HepG2 (cell line): ENCODE data around the gene ERCC2. TPM values are rescaled to one million over a fixed set of nuclear protein-coding genes. Genes with fewer than 3 reads are reported as not detected.

Experiments
- ATAC-seq: fragments of 200-7000 bp; cut with Tn5 transposase; 3 replicates; pipeline ENCODE4 v1.9.1; 2020; ENCODE audit warnings: mild to moderate bottlenecking, moderate library complexity
- BruUV-seq: library from RNA; stranded (reverse); fragments of 400-500 nt; replicated peaks from 2 replicates; lab custom pipeline; 2021; lab: Mats Ljungman, UMichigan
- CTCF ChIA-PET: fragments of 300-600 bp; formaldehyde crosslinking; extraction: SDS; loops from one replicate; lab custom pipeline; 2021; ENCODE audit warnings: low total read pairs, inconsistent platforms, low intra/inter-chr PET ratio; lab: Yijun Ruan, JAX
- POLR2A ChIA-PET: fragments of 350-600 bp; sonication (Branson Sonifier 250); formaldehyde crosslinking; loops from one replicate; lab custom pipeline; 2020; ENCODE audit warnings: antibody characterized with exemption, inconsistent platforms; lab: Yijun Ruan, JAX
- DNase-seq: peaks from one replicate; pipeline ENCODE4 v3.0.0-alpha.2; 2015; ENCODE audit warnings: low spot score
- FAIRE-seq: peaks from 3 replicates; lab custom pipeline; 2011; peaks lifted over from hg19 to GRCh38; lab: Jason Lieb, UNC
- H2AFZ ChIP-seq: one replicate; pipeline ENCODE4 v1.6.1; 2011; ENCODE audit warnings: low read length, inconsistent platforms
- H3K27ac ChIP-seq: fragments of 300-600 bp; 3 replicates; pipeline ENCODE4 v1.8.0; 2011; ENCODE audit warnings: mixed run types, mild to moderate bottlenecking, mixed read lengths, low read length, inconsistent platforms; ENCODE audit not compliant: insufficient read depth; ENCODE audit errors: extremely low read length
- H3K27me3 ChIP-seq, 2 experiments: fragments of 200-600 bp in 1 of 2; 2 replicates in 1 of 2; 3 replicates in 1 of 2; pipeline versions ENCODE4 v1.6.0 to v1.8.0; 2011; ENCODE audit warnings: low read length in 2 of 2, mild to moderate bottlenecking in 2 of 2, moderate library complexity in 2 of 2, inconsistent platforms in 1 of 2; ENCODE audit not compliant: insufficient read depth in 2 of 2, control insufficient read depth in 1 of 2
- H3K36me3 ChIP-seq, 2 experiments: fragments of 200-600 bp in 1 of 2; replicated peaks in 1 of 2; 2 replicates in 1 of 2; 3 replicates in 1 of 2; pipeline versions ENCODE4 v1.5.1 to v1.8.0; 2011; ENCODE audit warnings: low read length in 2 of 2, inconsistent platforms in 1 of 2; ENCODE audit not compliant: insufficient read depth in 2 of 2, control insufficient read depth in 1 of 2
- H3K4me1 ChIP-seq: 2 replicates; pipeline ENCODE4 v1.5.1; 2012; ENCODE audit warnings: low read length, inconsistent platforms; ENCODE audit not compliant: insufficient read depth
- H3K4me2 ChIP-seq: 2 replicates; pipeline ENCODE4 v1.6.0; 2011; ENCODE audit warnings: low read depth, low read length, inconsistent platforms
- H3K4me3 ChIP-seq, 3 experiments: fragments of 200-600 bp in 1 of 3; sonication (generic), shearing (Covaris generic) in 1 of 3; replicated peaks in 1 of 3; 2 replicates each; pipeline ENCODE4 v1.5.1; 2011 to 2016; ENCODE audit warnings: low read length in 3 of 3, inconsistent platforms in 2 of 3, low read depth in 2 of 3, mild to moderate bottlenecking in 2 of 3, control low read depth in 1 of 3, mixed read lengths in 1 of 3; ENCODE audit not compliant: insufficient read depth in 1 of 3
- H3K79me2 ChIP-seq: one replicate; pipeline ENCODE4 v1.6.1; 2011; ENCODE audit warnings: low read length, inconsistent platforms; ENCODE audit not compliant: insufficient read depth
- H3K9ac ChIP-seq: 2 replicates; pipeline ENCODE4 v1.6.0; 2011; ENCODE audit warnings: mild to moderate bottlenecking, low read depth, low read length, inconsistent platforms; ENCODE audit not compliant: insufficient read depth
- H3K9me3 ChIP-seq: 2 replicates; pipeline ENCODE4 v1.5.1; 2012; ENCODE audit warnings: mild to moderate bottlenecking, low read length
- H4K20me1 ChIP-seq: 2 replicates; pipeline ENCODE4 v1.6.0; 2011; ENCODE audit warnings: inconsistent platforms, mild to moderate bottlenecking, low read length, moderate library complexity; ENCODE audit not compliant: insufficient read depth
- AHR ChIP-seq: IDR thresholded peaks from 2 replicates; pipeline ENCODE4 v1.6.1; 2018; ENCODE audit warnings: missing genetic modification reagents, missing compliant biosample characterization
- HIVEP1 ChIP-seq: sonication (generic); formaldehyde crosslinking; IDR thresholded peaks from 2 replicates; pipeline ENCODE4 v1.4.0; 2020; ENCODE audit warnings: mild to moderate bottlenecking, missing genetic modification reagents
- IKZF4 ChIP-seq: sonication (generic); formaldehyde crosslinking; IDR thresholded peaks from 2 replicates; pipeline ENCODE4 v1.5.1; 2020; ENCODE audit warnings: borderline replicate concordance, mild to moderate bottlenecking, low read depth, missing genetic modification reagents; ENCODE audit errors: not compliant biosample characterization
- NFE2L2 ChIP-seq: fragments of 150-350 bp; IDR thresholded peaks from 2 replicates; pipeline ENCODE4 v1.6.1; 2014; ENCODE audit warnings: low read length
- SALL1 ChIP-seq: sonication (generic); formaldehyde crosslinking; IDR thresholded peaks from 2 replicates; pipeline ENCODE4 v1.8.0; 2022; ENCODE audit warnings: mild to moderate bottlenecking, missing genetic modification reagents
- TAF1 ChIP-seq: sonication (generic); formaldehyde crosslinking; IDR thresholded peaks from 2 replicates; pipeline ENCODE4 v1.4.0; 2020; ENCODE audit warnings: missing genetic modification reagents
- THAP11 ChIP-seq: IDR thresholded peaks from 2 replicates; pipeline ENCODE4 v1.6.1; 2016; ENCODE audit warnings: missing biosample characterization, missing genetic modification reagents
- TP53 ChIP-seq: sonication (generic); formaldehyde crosslinking; conservative IDR thresholded peaks from 2 replicates; pipeline ENCODE4 v1.4.0; 2020; ENCODE audit warnings: missing genetic modification reagents
- ZFP36 ChIP-seq: fragments of 150-350 bp; IDR thresholded peaks from 2 replicates; pipeline ENCODE4 v1.6.1; 2018; ENCODE audit warnings: borderline replicate concordance, low read length, low read depth; ENCODE audit not compliant: partially characterized antibody
- ZMYM2 ChIP-seq: sonication (generic); formaldehyde crosslinking; IDR thresholded peaks from 2 replicates; pipeline ENCODE4 v1.8.0; 2022; ENCODE audit warnings: mild to moderate bottlenecking, missing genetic modification reagents
- ZNF230 ChIP-seq: sonication (generic); formaldehyde crosslinking; IDR thresholded peaks from 2 replicates; pipeline ENCODE4 v1.4.0; 2020; ENCODE audit warnings: mild to moderate bottlenecking, missing genetic modification reagents
- WGBS: methylation state at CpG from one replicate; pipeline ENCODE4 v1.1.6; 2017; ENCODE audit warnings: low lambda C conversion rate; 5-methylcytosine and 5-hydroxymethylcytosine counted together
- in situ Hi-C: cut with HindIII; loops from 2 replicates; pipeline ENCODE4 v1.10.0; 2017; ENCODE audit warnings: low pct_unique_long_range_greater_than_20kb; ENCODE audit not compliant: extremely low pct_ligation_motif_present
- intact Hi-C: fragments of 100-400 bp; cut with micrococcal nuclease; formaldehyde crosslinking; loops from one replicate; pipeline ENCODE4 v1.10.0; 2022; ENCODE audit not compliant: unreplicated experiment
- polyA plus RNA-seq, 8 experiments: library from polyadenylated mRNA; depleted of rRNA in 3 of 8; stranded (reverse) in 7 of 8; unstranded in 1 of 8; fragments of >200 nt; fragmentation: Illumina TruSeq in 4 of 8; extraction: Trizol in 4 of 8; gene quantifications; 2 replicates each; pipeline versions ENCODE4 v1.2.1 to v1.2.3, GENCODE V29; 2011 to 2016; ENCODE audit warnings: low read depth in 4 of 8, missing spikeins in 1 of 8, mixed read lengths in 1 of 8; ENCODE audit not compliant: insufficient read depth in 1 of 8
- total RNA-seq, 5 experiments: library from RNA; depleted of rRNA; stranded (reverse); fragments of >200 nt; fragmentation: Illumina TruSeq; extraction: Trizol; gene quantifications; 2 replicates each; pipeline ENCODE4 v1.2.3, GENCODE V29; 2016; ENCODE audit warnings: low read depth in 1 of 5
- TF ChIP-seq, protein P1 (sequence below): sonication (generic); formaldehyde crosslinking; IDR thresholded peaks from 2 replicates; pipeline ENCODE4 v1.4.0; 2020; ENCODE audit warnings: missing genetic modification reagents
- TF ChIP-seq, protein P2 (sequence below): sonication (generic); formaldehyde crosslinking; IDR thresholded peaks from 2 replicates; pipeline ENCODE4 v1.5.0; 2020; ENCODE audit warnings: missing genetic modification reagents
- TF ChIP-seq, protein P3 (sequence below): sonication (generic); formaldehyde crosslinking; IDR thresholded peaks from 2 replicates; pipeline ENCODE4 v1.5.1; 2020; ENCODE audit warnings: mild to moderate bottlenecking, moderate library complexity, missing genetic modification reagents
- TF ChIP-seq, protein P4 (sequence below): sonication (generic); formaldehyde crosslinking; IDR thresholded peaks from 2 replicates; pipeline ENCODE4 v1.5.1; 2020; ENCODE audit warnings: missing genetic modification reagents, mild to moderate bottlenecking, borderline replicate concordance

The ERCC2 gene
- total and polyA plus RNA-seq, 2 of the 13 experiments (the other 11 are each of a cell fraction or from before 2014, with no cell fraction given): 25.4 to 49.2 TPM

DNA sequence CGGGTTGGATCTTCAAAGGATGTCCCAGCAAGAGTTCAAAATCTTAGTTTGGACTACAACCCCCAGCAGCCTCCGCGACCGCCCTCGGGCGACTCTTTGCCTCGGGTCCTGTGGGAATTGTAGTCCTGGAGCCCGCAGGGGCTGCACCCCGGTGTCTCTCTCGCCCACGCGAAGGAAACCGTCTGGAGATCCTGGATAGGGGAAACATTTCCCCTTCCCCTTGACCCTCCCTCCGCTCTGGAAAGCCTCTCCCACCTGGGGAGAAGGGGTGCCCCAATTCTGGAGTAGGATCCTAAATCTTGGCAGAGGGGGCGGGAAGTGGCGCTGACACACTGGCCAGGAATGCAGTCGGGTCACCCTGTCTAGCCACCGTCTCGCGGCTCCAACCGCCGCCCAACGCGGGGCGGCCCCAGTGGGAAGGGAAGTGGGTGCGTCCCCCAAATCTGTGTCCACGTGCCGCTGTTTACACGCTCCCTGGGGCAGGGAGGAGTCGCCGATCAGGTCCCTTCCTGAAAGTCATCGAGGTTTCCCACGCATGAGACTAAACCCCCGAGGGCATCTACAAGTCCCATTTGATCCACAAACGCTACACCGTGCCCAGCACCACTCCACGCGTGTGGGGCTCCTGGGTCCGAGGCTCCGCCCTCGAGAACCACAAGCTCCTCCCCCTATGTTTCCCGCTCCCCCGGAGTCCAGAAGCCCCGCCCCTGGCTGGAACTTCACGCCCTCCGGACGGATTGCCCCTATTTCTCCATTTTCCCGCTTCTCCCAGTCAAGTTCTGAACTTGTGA, 35.3 kb upstream of the ERCC2 start:
- Histone ChIP-seq H3K79me2 (peaks cover 23% of the 10 kb centered on the region), H3K27ac (peak overlapping the region; percentile 92), H4K20me1 (no peaks in the 10 kb centered on the region), H3K4me3 (peak overlapping the region; percentile 75 to 84 (median 84)), H3K4me1 (peaks cover 29% of the 10 kb centered on the region), H3K27me3 (no peaks in the 10 kb centered on the region; a peak in 1 of 5 replicates), H3K4me2 (peak overlapping the region; percentile 85), H3K9me3 (no peaks in the 10 kb centered on the region), H3K36me3 (peaks cover 7 to 8% of the 10 kb centered on the region in 2 experiments; a peak in 3 of 5 replicates), H3K9ac (peak overlapping the region; percentile 94), H2AFZ (peak overlapping the region; percentile 86)
- ChIA-PET POLR2A (interaction anchor here (0.7 to 1.0 kb wide), 4 partner anchors 10 to 178 kb away, joined by 3 to 4 read pairs (median 3); no protein-coding TSS in a partner anchor), CTCF (interaction anchor here (2.2 to 2.8 kb wide), 2 partner anchors 73 to 80 kb away, joined by 12 to 19 read pairs; no protein-coding TSS in a partner anchor)
- ATAC-seq (peak; percentile 81), DNase-seq (peak; percentile 81), FAIRE-seq (no peak)
- in situ Hi-C loops (no loop called here), intact Hi-C loops (no loop called here)
- WGBS: 1% methylated on average over 20 of the region's 48 CpGs
- BruUV-seq: TSS peak; percentile 44
- peak; percentile 62; the same call in 1 of the 2 replicates for TF ChIP-seq ZMYM2 (CRISPR knock-in tag)
- TF ChIP-seq THAP11 (CRISPR knock-in tag): peak; percentile 98
- peak; percentile 63; the same call in 1 of the 2 replicates for TF ChIP-seq HIVEP1
- no peak; the same call in 1 of the 2 replicates for TF ChIP-seq TAF1
- no peak for TF ChIP-seq ZFP36
- TF ChIP-seq, protein P1, sequence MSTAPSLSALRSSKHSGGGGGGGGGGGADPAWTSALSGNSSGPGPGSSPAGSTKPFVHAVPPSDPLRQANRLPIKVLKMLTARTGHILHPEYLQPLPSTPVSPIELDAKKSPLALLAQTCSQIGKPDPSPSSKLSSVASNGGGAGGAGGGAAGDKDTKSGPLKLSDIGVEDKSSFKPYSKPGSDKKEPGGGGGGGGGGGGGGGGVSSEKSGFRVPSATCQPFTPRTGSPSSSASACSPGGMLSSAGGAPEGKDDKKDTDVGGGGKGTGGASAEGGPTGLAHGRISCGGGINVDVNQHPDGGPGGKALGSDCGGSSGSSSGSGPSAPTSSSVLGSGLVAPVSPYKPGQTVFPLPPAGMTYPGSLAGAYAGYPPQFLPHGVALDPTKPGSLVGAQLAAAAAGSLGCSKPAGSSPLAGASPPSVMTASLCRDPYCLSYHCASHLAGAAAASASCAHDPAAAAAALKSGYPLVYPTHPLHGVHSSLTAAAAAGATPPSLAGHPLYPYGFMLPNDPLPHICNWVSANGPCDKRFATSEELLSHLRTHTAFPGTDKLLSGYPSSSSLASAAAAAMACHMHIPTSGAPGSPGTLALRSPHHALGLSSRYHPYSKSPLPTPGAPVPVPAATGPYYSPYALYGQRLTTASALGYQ (CRISPR knock-in tag): no peak
- TF ChIP-seq, protein P2, sequence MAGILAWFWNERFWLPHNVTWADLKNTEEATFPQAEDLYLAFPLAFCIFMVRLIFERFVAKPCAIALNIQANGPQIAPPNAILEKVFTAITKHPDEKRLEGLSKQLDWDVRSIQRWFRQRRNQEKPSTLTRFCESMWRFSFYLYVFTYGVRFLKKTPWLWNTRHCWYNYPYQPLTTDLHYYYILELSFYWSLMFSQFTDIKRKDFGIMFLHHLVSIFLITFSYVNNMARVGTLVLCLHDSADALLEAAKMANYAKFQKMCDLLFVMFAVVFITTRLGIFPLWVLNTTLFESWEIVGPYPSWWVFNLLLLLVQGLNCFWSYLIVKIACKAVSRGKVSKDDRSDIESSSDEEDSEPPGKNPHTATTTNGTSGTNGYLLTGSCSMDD (CRISPR knock-in tag): no peak
- TF ChIP-seq, protein P3, sequence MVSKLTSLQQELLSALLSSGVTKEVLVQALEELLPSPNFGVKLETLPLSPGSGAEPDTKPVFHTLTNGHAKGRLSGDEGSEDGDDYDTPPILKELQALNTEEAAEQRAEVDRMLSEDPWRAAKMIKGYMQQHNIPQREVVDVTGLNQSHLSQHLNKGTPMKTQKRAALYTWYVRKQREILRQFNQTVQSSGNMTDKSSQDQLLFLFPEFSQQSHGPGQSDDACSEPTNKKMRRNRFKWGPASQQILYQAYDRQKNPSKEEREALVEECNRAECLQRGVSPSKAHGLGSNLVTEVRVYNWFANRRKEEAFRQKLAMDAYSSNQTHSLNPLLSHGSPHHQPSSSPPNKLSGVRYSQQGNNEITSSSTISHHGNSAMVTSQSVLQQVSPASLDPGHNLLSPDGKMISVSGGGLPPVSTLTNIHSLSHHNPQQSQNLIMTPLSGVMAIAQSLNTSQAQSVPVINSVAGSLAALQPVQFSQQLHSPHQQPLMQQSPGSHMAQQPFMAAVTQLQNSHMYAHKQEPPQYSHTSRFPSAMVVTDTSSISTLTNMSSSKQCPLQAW (CRISPR knock-in tag): peak; percentile 66; the same call in 1 of the 2 replicates
- TF ChIP-seq SALL1 (CRISPR knock-in tag): no peak; the same call in 1 of the 2 replicates
- TF ChIP-seq IKZF4 (CRISPR knock-in tag): no peak
- TF ChIP-seq, protein P4, sequence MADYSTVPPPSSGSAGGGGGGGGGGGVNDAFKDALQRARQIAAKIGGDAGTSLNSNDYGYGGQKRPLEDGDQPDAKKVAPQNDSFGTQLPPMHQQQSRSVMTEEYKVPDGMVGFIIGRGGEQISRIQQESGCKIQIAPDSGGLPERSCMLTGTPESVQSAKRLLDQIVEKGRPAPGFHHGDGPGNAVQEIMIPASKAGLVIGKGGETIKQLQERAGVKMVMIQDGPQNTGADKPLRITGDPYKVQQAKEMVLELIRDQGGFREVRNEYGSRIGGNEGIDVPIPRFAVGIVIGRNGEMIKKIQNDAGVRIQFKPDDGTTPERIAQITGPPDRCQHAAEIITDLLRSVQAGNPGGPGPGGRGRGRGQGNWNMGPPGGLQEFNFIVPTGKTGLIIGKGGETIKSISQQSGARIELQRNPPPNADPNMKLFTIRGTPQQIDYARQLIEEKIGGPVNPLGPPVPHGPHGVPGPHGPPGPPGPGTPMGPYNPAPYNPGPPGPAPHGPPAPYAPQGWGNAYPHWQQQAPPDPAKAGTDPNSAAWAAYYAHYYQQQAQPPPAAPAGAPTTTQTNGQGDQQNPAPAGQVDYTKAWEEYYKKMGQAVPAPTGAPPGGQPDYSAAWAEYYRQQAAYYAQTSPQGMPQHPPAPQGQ (CRISPR knock-in tag): no peak
- no peak; the same call in 1 of the 2 replicates for TF ChIP-seq TP53 (CRISPR knock-in tag)
- no peak for TF ChIP-seq AHR (CRISPR knock-in tag)
- TF ChIP-seq NFE2L2: no peak
- TF ChIP-seq ZNF230 (CRISPR knock-in tag): no peak
